Left ventricle myocardium inferior (tissue), 1 donor: ENCODE data around the gene MAP7D3. TPM values are rescaled to one million over a fixed set of nuclear protein-coding genes. Genes with fewer than 3 reads are reported as not detected.

Experiments
- DNase-seq: peaks from one replicate; pipeline ENCODE4 v3.0.0-alpha.2; 2020
- H3K27ac ChIP-seq: fragments of 200-600 bp; replicated peaks from 2 replicates; pipeline ENCODE4 v1.8.0; 2021
- H3K27me3 ChIP-seq: fragments of 200-600 bp; 2 replicates; pipeline ENCODE4 v1.8.0; 2021; ENCODE audit warnings: low read depth
- H3K36me3 ChIP-seq: fragments of 200-600 bp; 2 replicates; pipeline ENCODE4 v1.8.0; 2021
- H3K4me1 ChIP-seq: fragments of 200-600 bp; 2 replicates; pipeline ENCODE4 v1.8.0; 2021
- H3K4me3 ChIP-seq: fragments of 200-600 bp; 2 replicates; pipeline ENCODE4 v1.8.0; 2021; ENCODE audit warnings: mild to moderate bottlenecking, moderate library complexity
- H3K9me3 ChIP-seq: fragments of 200-600 bp; replicated peaks from 2 replicates; pipeline ENCODE4 v1.8.0; 2021
- intact Hi-C: fragments of 100-400 bp; cut with micrococcal nuclease; formaldehyde crosslinking; loops from one replicate; pipeline ENCODE4 v1.11.0; 2022
- total RNA-seq: library from RNA; stranded (reverse); fragmentation: NEBNext Ultra II Directional; extraction: Animal tissue kit (Norgen Biotek cat#: 25700); gene quantifications from one replicate; pipeline ENCODE4 v1.2.1, GENCODE V29; 2021
- TF ChIP-seq, protein P1 (sequence below): fragments of 200-600 bp; IDR thresholded peaks from 2 replicates; pipeline ENCODE4 v1.8.0; 2021; ENCODE audit warnings: antibody characterized with exemption, mild to moderate bottlenecking, borderline replicate concordance
- donor health status: DM: no; HTN: yes; CAD: no; lungs with severe emphysema.

MAP7D3 gene
- total RNA-seq, 1 donor from 2014 or later = 13.8 TPM

GRCh38 chrX:136205882-136206380, 45.3 kb downstream of the MAP7D3 start:
- H3K27ac ChIP-seq = peak overlapping the region; percentile 87
- DNase-seq = no peak
- TF ChIP-seq, protein P1, sequence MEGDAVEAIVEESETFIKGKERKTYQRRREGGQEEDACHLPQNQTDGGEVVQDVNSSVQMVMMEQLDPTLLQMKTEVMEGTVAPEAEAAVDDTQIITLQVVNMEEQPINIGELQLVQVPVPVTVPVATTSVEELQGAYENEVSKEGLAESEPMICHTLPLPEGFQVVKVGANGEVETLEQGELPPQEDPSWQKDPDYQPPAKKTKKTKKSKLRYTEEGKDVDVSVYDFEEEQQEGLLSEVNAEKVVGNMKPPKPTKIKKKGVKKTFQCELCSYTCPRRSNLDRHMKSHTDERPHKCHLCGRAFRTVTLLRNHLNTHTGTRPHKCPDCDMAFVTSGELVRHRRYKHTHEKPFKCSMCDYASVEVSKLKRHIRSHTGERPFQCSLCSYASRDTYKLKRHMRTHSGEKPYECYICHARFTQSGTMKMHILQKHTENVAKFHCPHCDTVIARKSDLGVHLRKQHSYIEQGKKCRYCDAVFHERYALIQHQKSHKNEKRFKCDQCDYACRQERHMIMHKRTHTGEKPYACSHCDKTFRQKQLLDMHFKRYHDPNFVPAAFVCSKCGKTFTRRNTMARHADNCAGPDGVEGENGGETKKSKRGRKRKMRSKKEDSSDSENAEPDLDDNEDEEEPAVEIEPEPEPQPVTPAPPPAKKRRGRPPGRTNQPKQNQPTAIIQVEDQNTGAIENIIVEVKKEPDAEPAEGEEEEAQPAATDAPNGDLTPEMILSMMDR = no peak
- H3K27me3 ChIP-seq = no peaks in the 10 kb centered on the region
- peak overlapping the region; percentile 41 for H3K4me3 ChIP-seq
- peaks cover 35% of the 10 kb centered on the region for H3K36me3 ChIP-seq
- intact Hi-C loops = loop anchor here (5.0 kb wide), 1 partner anchor 34 kb away; no protein-coding TSS in a partner anchor
- no peaks in the 10 kb centered on the region for H3K9me3 ChIP-seq
- H3K4me1 ChIP-seq = peaks cover 88% of the 10 kb centered on the region

DNA sequence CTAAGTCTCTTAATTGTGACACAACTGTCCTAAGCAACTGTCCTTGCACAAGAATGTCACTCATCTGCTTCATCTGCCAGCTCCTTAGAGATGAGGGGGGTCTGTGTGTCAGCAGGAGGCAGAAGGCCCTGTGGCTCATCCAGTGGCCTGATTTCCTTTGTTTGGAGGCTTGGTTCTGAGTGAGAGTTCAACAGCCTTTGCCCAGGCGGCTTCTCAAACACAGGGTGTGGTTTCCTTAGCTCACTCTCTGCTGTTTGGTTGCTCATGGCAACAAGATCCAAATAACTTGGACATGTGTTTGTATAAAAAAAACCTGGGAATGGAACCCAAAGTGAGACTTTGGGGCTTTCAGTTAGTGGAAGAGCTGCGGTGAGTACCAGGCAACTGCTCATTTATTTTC, 46.6 kb downstream of the MAP7D3 start:
- intact Hi-C loops = no loop called here
- Histone ChIP-seq H3K4me1 (peaks cover 90% of the 10 kb centered on the region), H3K9me3 (no peaks in the 10 kb centered on the region), H3K4me3 (peak overlapping the region; percentile 41), H3K27me3 (no peaks in the 10 kb centered on the region), H3K36me3 (peaks cover 27% of the 10 kb centered on the region), H3K27ac (peak overlapping the region; percentile 87)
- no peak for DNase-seq
- TF ChIP-seq, protein P1 = no peak

- no peaks in the 10 kb centered on the region for H3K27me3 ChIP-seq
- H3K4me3 ChIP-seq = peak overlapping the region; percentile 41
- peaks cover 89% of the 10 kb centered on the region for H3K4me1 ChIP-seq
- TF ChIP-seq, protein P1 = no peak
- peak overlapping the region; percentile 87 for H3K27ac ChIP-seq
- DNase-seq = no peak
- peaks cover 25% of the 10 kb centered on the region for H3K36me3 ChIP-seq
- intact Hi-C loops = no loop called here
- H3K9me3 ChIP-seq = no peaks in the 10 kb centered on the region
Observed at GRCh38 chrX:136203951-136204350, 47.2 kb downstream of the MAP7D3 start.

DNA sequence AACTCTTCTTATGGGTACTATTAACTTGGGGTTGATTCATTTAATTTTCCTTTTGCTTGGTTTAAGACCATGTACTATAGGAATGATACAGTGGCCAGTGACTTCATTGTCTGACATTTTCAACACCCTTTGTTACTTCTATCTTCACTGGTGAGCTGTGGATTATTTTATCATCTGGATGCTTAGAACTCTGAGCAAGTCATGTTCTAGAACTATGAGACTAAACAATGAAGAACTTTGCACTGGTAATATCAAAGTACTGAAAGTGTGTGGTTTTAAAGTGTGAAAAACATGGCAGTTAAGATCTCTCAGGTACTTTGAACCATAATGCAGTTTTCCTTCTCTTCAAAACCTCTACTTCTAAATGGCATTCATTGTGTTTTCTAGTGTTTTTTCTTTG, 47.8 kb downstream of the MAP7D3 start:
- Histone ChIP-seq H3K4me1 (peaks cover 89% of the 10 kb centered on the region), H3K4me3 (peak overlapping the region; percentile 41), H3K36me3 (peaks cover 22% of the 10 kb centered on the region), H3K27me3 (no peaks in the 10 kb centered on the region), H3K27ac (peak overlapping the region; percentile 87), H3K9me3 (no peaks in the 10 kb centered on the region)
- intact Hi-C loops = no loop called here
- DNase-seq = no peak
- TF ChIP-seq, protein P1 = no peak

DNA sequence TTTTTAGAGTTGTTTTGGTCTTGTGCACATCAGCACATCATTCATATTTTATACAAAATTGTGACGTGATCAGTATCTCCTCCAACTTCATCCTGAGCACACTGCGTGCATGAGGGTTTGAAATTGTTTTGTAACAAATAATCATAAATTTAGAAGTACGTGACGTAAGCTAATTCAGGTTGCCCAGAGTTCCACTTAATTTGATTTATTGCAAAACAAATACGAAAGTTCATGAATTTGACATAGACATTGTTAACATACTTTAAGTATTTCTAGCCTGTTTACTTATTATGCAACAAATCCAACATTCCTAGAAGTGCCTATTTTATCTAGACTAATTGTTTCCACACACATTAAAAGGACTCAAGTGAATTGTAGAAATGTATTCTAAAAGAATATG, 48.3 kb downstream of the MAP7D3 start:
- H3K27me3 ChIP-seq = no peaks in the 10 kb centered on the region
- TF ChIP-seq, protein P1 = no peak
- no peak for DNase-seq
- H3K27ac ChIP-seq = peak overlapping the region; percentile 87
- peak overlapping the region; percentile 41 for H3K4me3 ChIP-seq
- intact Hi-C loops = no loop called here
- H3K4me1 ChIP-seq = peaks cover 83% of the 10 kb centered on the region
- H3K9me3 ChIP-seq = no peaks in the 10 kb centered on the region
- peaks cover 17% of the 10 kb centered on the region for H3K36me3 ChIP-seq
